ENCODE data around the gene PTPN5. TPM values are rescaled to one million over a fixed set of nuclear protein-coding genes. Genes with fewer than 3 reads are reported as not detected.

PTPN5 gene
- total RNA-seq, 1 experiment from 2014 or later = 1.4 TPM

GRCh38 chr11:18705651-18706281 lies 85.8 kb downstream of the PTPN5 start:
- Histone ChIP-seq H2AK5ac (ENCODE audit: insufficient read length, low read length) (no peak overlapping the region), H2BK20ac (ENCODE audit: low read depth, low read length, poor library complexity, severe bottlenecking) (no peak overlapping the region), H2BK12ac (ENCODE audit: insufficient read length, low read depth, low read length) (no peak overlapping the region), H4K8ac (replicated peaks; ENCODE audit: insufficient read length, low read depth, low read length) (no peak overlapping the region), H4K5ac (ENCODE audit: insufficient read length, low read depth, low read length) (no peak overlapping the region), H3K27ac (ENCODE audit: insufficient read length, low read depth, low read length) (no peak overlapping the region), H3K14ac (ENCODE audit: insufficient read depth, low read length) (no peak overlapping the region), H4K91ac (ENCODE audit: insufficient read length, low read depth, low read length) (no peak overlapping the region), H3K9me3 (ENCODE audit: control insufficient read depth, low read depth, low read length) (no peaks in the 10 kb centered on the region), H3K23me2 (ENCODE audit: insufficient read length, low read depth, low read length, poor library complexity, severe bottlenecking) (no peaks in the 10 kb centered on the region), H3K27me3 (ENCODE audit: insufficient read depth, low read length) (no peaks in the 10 kb centered on the region; the same call in 1 of the 2 replicates), H3K23ac (ENCODE audit: insufficient read length, low read depth, low read length) (no peak overlapping the region), H3K79me2 (ENCODE audit: insufficient read depth, low read length) (no peaks in the 10 kb centered on the region), H2BK5ac (ENCODE audit: insufficient read length, low read length) (no peak overlapping the region), H3K4ac (ENCODE audit: low read depth, low read length) (no peak overlapping the region), H4K20me1 (ENCODE audit: control insufficient read depth, insufficient read depth, insufficient read length) (no peaks in the 10 kb centered on the region), H3K56ac (ENCODE audit: insufficient read length, low read depth, low read length) (no peak overlapping the region), H2BK15ac (ENCODE audit: low read depth, low read length) (no peak overlapping the region), H3K79me1 (ENCODE audit: insufficient read depth, low read depth, low read length, poor library complexity, severe bottlenecking) (no peaks in the 10 kb centered on the region), H3K18ac (ENCODE audit: insufficient read length, low read depth, low read length) (no peak overlapping the region), H2AFZ (ENCODE audit: low read length) (no peak overlapping the region), H3T11ph (ENCODE audit: low read length) (no peak overlapping the region), H3K4me2 (ENCODE audit: insufficient read depth, insufficient read length, low read length) (no peak overlapping the region), H2BK120ac (ENCODE audit: low read depth, low read length, poor library complexity, severe bottlenecking) (no peak overlapping the region), H3K4me1 (ENCODE audit: insufficient read depth, low read length) (no peaks in the 10 kb centered on the region), H3K9ac (ENCODE audit: extremely low read depth, insufficient read length, low read length) (no peak overlapping the region)
- Mint-ChIP-seq H3K4me1 (peaks cover 3 to 10% of the 10 kb centered on the region in 2 experiments; a peak in 2 of 4 replicates), H3K4me3 (peak overlapping the region in 1 of 2 experiments; percentile 69; a peak in 2 of 5 replicates), H3K27ac (no peak overlapping the region), H3K27me3 (ENCODE audit: low read depth) (peaks cover 45% of the 10 kb centered on the region), H3K9me3 (no peaks in the 10 kb centered on the region), H3K36me3 (ENCODE audit: insufficient read depth in 1 of 3, low read depth in 3 of 3) (no peaks in the 10 kb centered on the region)
- no peak for DNase-seq
- WGBS (ENCODE audit: extremely low coverage, insufficient read length, low lambda C conversion rate) = no CpG with 5 or more reads among the region's 46 CpGs
- TF ChIP-seq, protein P1, sequence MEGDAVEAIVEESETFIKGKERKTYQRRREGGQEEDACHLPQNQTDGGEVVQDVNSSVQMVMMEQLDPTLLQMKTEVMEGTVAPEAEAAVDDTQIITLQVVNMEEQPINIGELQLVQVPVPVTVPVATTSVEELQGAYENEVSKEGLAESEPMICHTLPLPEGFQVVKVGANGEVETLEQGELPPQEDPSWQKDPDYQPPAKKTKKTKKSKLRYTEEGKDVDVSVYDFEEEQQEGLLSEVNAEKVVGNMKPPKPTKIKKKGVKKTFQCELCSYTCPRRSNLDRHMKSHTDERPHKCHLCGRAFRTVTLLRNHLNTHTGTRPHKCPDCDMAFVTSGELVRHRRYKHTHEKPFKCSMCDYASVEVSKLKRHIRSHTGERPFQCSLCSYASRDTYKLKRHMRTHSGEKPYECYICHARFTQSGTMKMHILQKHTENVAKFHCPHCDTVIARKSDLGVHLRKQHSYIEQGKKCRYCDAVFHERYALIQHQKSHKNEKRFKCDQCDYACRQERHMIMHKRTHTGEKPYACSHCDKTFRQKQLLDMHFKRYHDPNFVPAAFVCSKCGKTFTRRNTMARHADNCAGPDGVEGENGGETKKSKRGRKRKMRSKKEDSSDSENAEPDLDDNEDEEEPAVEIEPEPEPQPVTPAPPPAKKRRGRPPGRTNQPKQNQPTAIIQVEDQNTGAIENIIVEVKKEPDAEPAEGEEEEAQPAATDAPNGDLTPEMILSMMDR (conservative IDR thresholded peaks at IDR 0.05) = no peak

Measured in H9 (cell line).